IPS-20b (cell line): ENCODE measurements around the gene ACOXL.
A peak's percentile ranks its signal among the peaks of the same experiment; 100 is the strongest.

Experiments used
- H3K27ac ChIP-seq: one replicate; pipeline ENCODE4 v1.5.1; 2013; ENCODE audit warnings: low read length
- H3K27me3 ChIP-seq: 2 replicates; pipeline ENCODE4 v1.6.1; 2013; ENCODE audit warnings: mild to moderate bottlenecking, low read length, inconsistent platforms; ENCODE audit not compliant: insufficient read depth
- H3K36me3 ChIP-seq: 2 replicates; pipeline ENCODE4 v1.6.1; 2013; ENCODE audit warnings: low read depth, mild to moderate bottlenecking, inconsistent platforms, low read length, moderate library complexity; ENCODE audit not compliant: insufficient read depth
- H3K4me1 ChIP-seq: 2 replicates; pipeline ENCODE4 v1.6.1; 2013; ENCODE audit warnings: mild to moderate bottlenecking, control low read depth, inconsistent platforms, low read length, moderate library complexity; ENCODE audit not compliant: insufficient read depth
- H3K4me3 ChIP-seq: 2 replicates; pipeline ENCODE4 v1.5.1; 2013; ENCODE audit warnings: mild to moderate bottlenecking, low read length, inconsistent platforms
- H3K9ac ChIP-seq: 2 replicates; pipeline ENCODE4 v1.6.1; 2013; ENCODE audit warnings: low read depth, mild to moderate bottlenecking, inconsistent platforms, low read length, moderate library complexity
- H3K9me3 ChIP-seq: 2 replicates; pipeline ENCODE4 v1.6.1; 2013; ENCODE audit warnings: mild to moderate bottlenecking, low read depth, low read length, inconsistent platforms; ENCODE audit not compliant: insufficient read depth

The ACOXL gene

GRCh38 chr2:111120253-111121027 lies 388.1 kb downstream of the ACOXL start, which contains the start of gene BCL2L11:
Gene BCL2L11, plus strand, starts transcription at chr2:111120914. Its CDS starts 2,832 bp downstream, at chr2:111123746.
- H3K27ac ChIP-seq: no peak within 1 kb of the TSS
- H3K4me1 ChIP-seq: peaks cover 8% of the 10 kb centered on the region; the same call in 1 of the 2 replicates
- H3K27me3 ChIP-seq: peaks cover 57% of the 10 kb centered on the region
- H3K36me3 ChIP-seq: peaks cover 18% of the 10 kb centered on the region
- H3K4me3 ChIP-seq: peak within 1 kb of the TSS; percentile 94
- H3K9ac ChIP-seq: peak within 1 kb of the TSS; percentile 80
- H3K9me3 ChIP-seq: no peaks in the 10 kb centered on the region

GRCh38 chr2:111121028-111121827 lies 388.9 kb downstream of the ACOXL start:
- H3K27me3 ChIP-seq: peaks cover 54% of the 10 kb centered on the region
- peaks cover 8% of the 10 kb centered on the region; the same call in 1 of the 2 replicates for H3K4me1 ChIP-seq
- H3K9me3 ChIP-seq: no peaks in the 10 kb centered on the region
- peak overlapping the region; percentile 94 for H3K4me3 ChIP-seq
- peak overlapping the region; percentile 80 for H3K9ac ChIP-seq
- H3K27ac ChIP-seq: no peak overlapping the region
- H3K36me3 ChIP-seq: peaks cover 26% of the 10 kb centered on the region

GRCh38 chr2:111121828-111122630 lies 389.7 kb downstream of the ACOXL start:
- peaks cover 34% of the 10 kb centered on the region for H3K36me3 ChIP-seq
- H3K27ac ChIP-seq: no peak overlapping the region
- H3K9ac ChIP-seq: peak overlapping the region; percentile 80; the same call in 1 of the 2 replicates
- peak overlapping the region; percentile 94 for H3K4me3 ChIP-seq
- no peaks in the 10 kb centered on the region for H3K9me3 ChIP-seq
- H3K4me1 ChIP-seq: peaks cover 8% of the 10 kb centered on the region; the same call in 1 of the 2 replicates
- H3K27me3 ChIP-seq: peaks cover 46% of the 10 kb centered on the region

- H3K27ac ChIP-seq: peak overlapping the region; percentile 14
- peak overlapping the region; percentile 94 for H3K4me3 ChIP-seq
- H3K27me3 ChIP-seq: peaks cover 38% of the 10 kb centered on the region
- peak overlapping the region; percentile 92 for H3K9ac ChIP-seq
- H3K4me1 ChIP-seq: peaks cover 8% of the 10 kb centered on the region; the same call in 1 of the 2 replicates
- peaks cover 42% of the 10 kb centered on the region for H3K36me3 ChIP-seq
- no peaks in the 10 kb centered on the region for H3K9me3 ChIP-seq
Measured at GRCh38 chr2:111122631-111123421, 390.5 kb downstream of the ACOXL start.

- H3K9me3 ChIP-seq: no peaks in the 10 kb centered on the region
- peaks cover 51% of the 10 kb centered on the region for H3K36me3 ChIP-seq
- no peak overlapping the region for H3K27ac ChIP-seq
- H3K27me3 ChIP-seq: peaks cover 29% of the 10 kb centered on the region
- H3K9ac ChIP-seq: peak overlapping the region; percentile 92; the same call in 1 of the 2 replicates
- peak overlapping the region; percentile 94; the same call in 1 of the 2 replicates for H3K4me3 ChIP-seq
- H3K4me1 ChIP-seq: 0 out of 2 replicates have a peak, but pooled peaks cover 2% of the 10 kb centered on the region
Measured at GRCh38 chr2:111123751-111124150, 391.4 kb downstream of the ACOXL start.

GRCh38 chr2:111126581-111126980 lies 394.2 kb downstream of the ACOXL start:
- no peak overlapping the region for H3K9ac ChIP-seq
- H3K27me3 ChIP-seq: peaks cover 6% of the 10 kb centered on the region
- H3K4me3 ChIP-seq: no peak overlapping the region
- H3K4me1 ChIP-seq: 0 out of 2 replicates have a peak, but pooled peaks cover 2% of the 10 kb centered on the region
- H3K36me3 ChIP-seq: peaks cover 69% of the 10 kb centered on the region
- no peaks in the 10 kb centered on the region for H3K9me3 ChIP-seq
- H3K27ac ChIP-seq: no peak overlapping the region

- Histone ChIP-seq H3K36me3 (peaks cover 76% of the 10 kb centered on the region), H3K4me3 (no peak overlapping the region), H3K27ac (no peak overlapping the region), H3K4me1 (0 out of 2 replicates have a peak, but pooled peaks cover 2% of the 10 kb centered on the region), H3K9me3 (no peaks in the 10 kb centered on the region), H3K27me3 (no peaks in the 10 kb centered on the region; the same call in 1 of the 2 replicates), H3K9ac (no peak overlapping the region)
Measured at GRCh38 chr2:111127351-111127750, 395.0 kb downstream of the ACOXL start.

- Histone ChIP-seq H3K9me3 (no peaks in the 10 kb centered on the region), H3K27ac (no peak overlapping the region), H3K27me3 (no peaks in the 10 kb centered on the region; the same call in 1 of the 2 replicates), H3K4me3 (no peak overlapping the region), H3K9ac (no peak overlapping the region), H3K36me3 (peaks cover 84% of the 10 kb centered on the region), H3K4me1 (0 out of 2 replicates have a peak, but pooled peaks cover 2% of the 10 kb centered on the region)
Measured at GRCh38 chr2:111128096-111128495, 395.7 kb downstream of the ACOXL start.

GRCh38 chr2:111133603-111134002 lies 401.2 kb downstream of the ACOXL start:
- Histone ChIP-seq H3K36me3 (peaks cover 71% of the 10 kb centered on the region), H3K27ac (no peak overlapping the region), H3K4me3 (no peak overlapping the region), H3K9ac (no peak overlapping the region), H3K9me3 (no peaks in the 10 kb centered on the region), H3K27me3 (no peaks in the 10 kb centered on the region), H3K4me1 (no peaks in the 10 kb centered on the region)

GRCh38 chr2:111134055-111134454 lies 401.7 kb downstream of the ACOXL start:
- no peaks in the 10 kb centered on the region for H3K27me3 ChIP-seq
- H3K4me3 ChIP-seq: no peak overlapping the region
- no peaks in the 10 kb centered on the region for H3K4me1 ChIP-seq
- H3K9me3 ChIP-seq: no peaks in the 10 kb centered on the region
- H3K9ac ChIP-seq: no peak overlapping the region
- H3K36me3 ChIP-seq: peaks cover 71% of the 10 kb centered on the region
- H3K27ac ChIP-seq: no peak overlapping the region
